Kidney (tissue), 14 donors: ENCODE results near the gene RAPGEF5. TPM values are rescaled to one million over a fixed set of nuclear protein-coding genes. Genes with fewer than 3 reads are reported as not detected.

Source experiments
- DNase-seq, 5 donors: peaks; one replicate each; pipeline ENCODE4 v3.0.0-alpha.2; 2013 to 2020
- FAIRE-seq: peaks from 2 replicates; lab custom pipeline; 2012; peaks lifted over from hg19 to GRCh38; lab: Jason Lieb, UNC
- H3K27ac ChIP-seq, 2 donors: one replicate each; pipeline ENCODE4 v1.7.0; 2013; ENCODE audit warnings: low read depth in 2 of 2, low read length in 2 of 2, inconsistent platforms in 1 of 2
- H3K27me3 ChIP-seq: one replicate; pipeline ENCODE4 v1.7.1; 2013; ENCODE audit warnings: low read length, inconsistent platforms; ENCODE audit not compliant: control insufficient read depth, insufficient read depth
- H3K36me3 ChIP-seq, 3 donors: one replicate each; pipeline versions ENCODE4 v1.7.0 to v1.7.1; 2013; ENCODE audit warnings: low read length in 3 of 3, control low read depth in 1 of 3, inconsistent platforms in 1 of 3; ENCODE audit not compliant: insufficient read depth in 3 of 3, control insufficient read depth in 2 of 3
- H3K4me1 ChIP-seq, 3 donors: one replicate each; pipeline versions ENCODE4 v1.7.0 to v1.7.1; 2013; ENCODE audit warnings: low read length in 3 of 3, inconsistent platforms in 1 of 3, low read depth in 1 of 3; ENCODE audit not compliant: control insufficient read depth in 2 of 3, insufficient read depth in 2 of 3
- H3K4me3 ChIP-seq, 3 donors: one replicate each; pipeline versions ENCODE4 v1.7.0 to v1.8.1; 2013; ENCODE audit warnings: low read length in 3 of 3, control low read depth in 1 of 3, inconsistent platforms in 1 of 3
- H3K9ac ChIP-seq, 3 donors: one replicate each; pipeline versions ENCODE4 v1.7.0 to v1.7.1; 2013; ENCODE audit warnings: low read length in 3 of 3, control low read depth in 1 of 3, inconsistent platforms in 1 of 3
- H3K9me3 ChIP-seq, 3 donors: one replicate each; pipeline versions ENCODE4 v1.7.0 to v1.7.1; 2013; ENCODE audit warnings: low read length in 3 of 3, control low read depth in 1 of 3, inconsistent platforms in 1 of 3; ENCODE audit not compliant: control insufficient read depth in 2 of 3, insufficient read depth in 1 of 3
- CTCF ChIP-seq: IDR thresholded peaks from 3 replicates; pipeline ENCODE4 v1.5.1; 2012; ENCODE audit warnings: mild to moderate bottlenecking, moderate library complexity, borderline replicate concordance; ENCODE audit not compliant: insufficient read depth; ENCODE audit errors: extremely low read depth
- intact Hi-C: fragments of 100-400 bp; cut with DNase I; formaldehyde crosslinking; loops from one replicate; pipeline ENCODE4 v1.11.1; 2022
- polyA plus RNA-seq: library from polyadenylated mRNA; stranded (reverse); fragments of 350-450 nt; fragmentation: Illumina TruSeq; extraction: RNeasy Lipid Tissue Mini Kit (QIAGEN cat#74804); gene quantifications from one replicate; pipeline ENCODE4 v1.2.3, GENCODE V29; 2014; ENCODE audit warnings: low read depth, low replicate concordance; ENCODE audit not compliant: insufficient read depth
- total RNA-seq: library from RNA; stranded (reverse); fragmentation: NEBNext Ultra II Directional; extraction: Animal tissue kit (Norgen Biotek cat#: 25700); gene quantifications from one replicate; pipeline ENCODE4 v1.2.1, GENCODE V29; 2021
- donor health status: control.
- donor health status: control.
- donor health status: control.
- donor health status: control.
- donor health status: control.
- donor health status: DM: yes; HTN: yes; CAD: no.
- donor health status: Normal renal cell carcinoma (clear cell type).

Gene RAPGEF5
- total and polyA plus RNA-seq, 2 donors from 2014 or later: 3.9 to 67.8 TPM

GRCh38 chr7:22192801-22193200 lies 164.2 kb downstream of the RAPGEF5 start:
- no peak for DNase-seq
- TF ChIP-seq CTCF: no peak
- Histone ChIP-seq H3K27me3 (no peaks in the 10 kb centered on the region), H3K9me3 (no peaks in the 10 kb centered on the region), H3K27ac (no peak overlapping the region), H3K36me3 (peaks cover 0 to 4% (median 0%) of the 10 kb centered on the region in 3 donors), H3K4me3 (peak overlapping the region in 1 of 3 donors; percentile 61), H3K9ac (peak overlapping the region in 1 of 3 donors; percentile 57), H3K4me1 (peaks cover 2 to 3% (median 3%) of the 10 kb centered on the region in 3 donors)
- FAIRE-seq: no peak
- intact Hi-C loops: no loop called here

- no peak for FAIRE-seq
- Histone ChIP-seq H3K36me3 (peaks cover 0 to 4% (median 0%) of the 10 kb centered on the region in 3 donors), H3K9me3 (no peaks in the 10 kb centered on the region), H3K27me3 (no peaks in the 10 kb centered on the region), H3K4me3 (no peak overlapping the region), H3K9ac (no peak overlapping the region), H3K27ac (no peak overlapping the region), H3K4me1 (peaks cover 2 to 3% (median 3%) of the 10 kb centered on the region in 3 donors)
- TF ChIP-seq CTCF: no peak
- no peak for DNase-seq
- intact Hi-C loops: no loop called here
Observed at GRCh38 chr7:22190736-22191135, 166.2 kb downstream of the RAPGEF5 start.

- peaks cover 0 to 4% (median 0%) of the 10 kb centered on the region in 3 donors for H3K36me3 ChIP-seq
- H3K27ac ChIP-seq: no peak overlapping the region
- no peak for FAIRE-seq
- no peaks in the 10 kb centered on the region for H3K27me3 ChIP-seq
- no peak for TF ChIP-seq CTCF
- no peak overlapping the region for H3K4me3 ChIP-seq
- H3K9me3 ChIP-seq: no peaks in the 10 kb centered on the region
- intact Hi-C loops: no loop called here
- H3K4me1 ChIP-seq: peaks cover 2 to 3% (median 3%) of the 10 kb centered on the region in 3 donors
- DNase-seq: no peak
- no peak overlapping the region for H3K9ac ChIP-seq
Observed at GRCh38 chr7:22189741-22190140, 167.2 kb downstream of the RAPGEF5 start.

- Histone ChIP-seq H3K27ac (no peak overlapping the region), H3K4me1 (peaks cover 2 to 3% (median 3%) of the 10 kb centered on the region in 3 donors), H3K9ac (no peak overlapping the region), H3K36me3 (peaks cover 0 to 4% (median 0%) of the 10 kb centered on the region in 3 donors), H3K4me3 (no peak overlapping the region), H3K9me3 (no peaks in the 10 kb centered on the region), H3K27me3 (no peaks in the 10 kb centered on the region)
- no peak for DNase-seq
- FAIRE-seq: no peak
- intact Hi-C loops: no loop called here
- no peak for TF ChIP-seq CTCF
Observed at GRCh38 chr7:22189230-22189629, 167.7 kb downstream of the RAPGEF5 start.
